Aorta (tissue), 5 donors: ENCODE data around the gene RALGAPA2. TPM values are rescaled to one million over a fixed set of nuclear protein-coding genes. Genes with fewer than 3 reads are reported as not detected.

Experiments
- ATAC-seq: fragments of 200-7000 bp; cut with Tn5 transposase; one replicate; pipeline ENCODE4 v1.9.1; 2022; ENCODE audit warnings: moderate library complexity; ENCODE audit not compliant: low FRiP score
- DNase-seq, 2 donors: peaks; one replicate each; pipeline ENCODE4 v3.0.0-alpha.2; 2020
- H3K27ac ChIP-seq, 2 donors: one replicate each; pipeline ENCODE4 v1.5.1; 2013; ENCODE audit warnings: low read length in 2 of 2, mild to moderate bottlenecking in 2 of 2, moderate library complexity in 2 of 2, control low read depth in 1 of 2, inconsistent platforms in 1 of 2, low read depth in 1 of 2
- H3K27me3 ChIP-seq, 2 donors: one replicate each; pipeline ENCODE4 v1.6.1; 2013; ENCODE audit warnings: control low read depth in 1 of 2, low read length in 1 of 2, mild to moderate bottlenecking in 1 of 2, moderate library complexity in 1 of 2; ENCODE audit not compliant: insufficient read depth in 2 of 2, control insufficient read depth in 1 of 2
- H3K36me3 ChIP-seq, 2 donors: one replicate each; pipeline ENCODE4 v1.6.1; 2013; ENCODE audit warnings: control low read depth in 1 of 2, low read length in 1 of 2, mild to moderate bottlenecking in 1 of 2; ENCODE audit not compliant: insufficient read depth in 2 of 2, control insufficient read depth in 1 of 2
- H3K4me1 ChIP-seq, 2 donors: one replicate each; pipeline ENCODE4 v1.6.1; 2013; ENCODE audit warnings: low read length in 2 of 2, control low read depth in 1 of 2, mild to moderate bottlenecking in 1 of 2, moderate library complexity in 1 of 2; ENCODE audit not compliant: insufficient read depth in 2 of 2, control insufficient read depth in 1 of 2
- H3K4me3 ChIP-seq, 2 donors: one replicate each; pipeline ENCODE4 v1.5.1; 2013; ENCODE audit warnings: low read length in 2 of 2, control low read depth in 1 of 2, mild to moderate bottlenecking in 1 of 2
- H3K9me3 ChIP-seq: one replicate; pipeline ENCODE4 v1.6.1; 2013; ENCODE audit warnings: mild to moderate bottlenecking, low read length; ENCODE audit not compliant: control insufficient read depth
- WGBS, 2 donors: extraction: QIAGEN DNeasy Blood & Tissue Kit; methylation state at CpG; one replicate each; pipeline ENCODE4 v1.1.7; 2013; 5-methylcytosine and 5-hydroxymethylcytosine counted together
- intact Hi-C, 2 donors: fragments of 100-400 bp; cut with DNase I; formaldehyde crosslinking; loops; one replicate each; pipeline versions ENCODE4 v1.14.2 to v1.15.0; 2022
- polyA plus RNA-seq, 2 donors: library from polyadenylated mRNA; stranded (reverse); fragments of 200-250 nt; gene quantifications; one replicate each; pipeline ENCODE4 v1.2.3, GENCODE V29; 2013
- total RNA-seq, 2 donors: library from RNA; stranded (reverse); fragmentation: NEBNext Ultra II Directional; extraction: Animal tissue kit (Norgen Biotek cat#: 25700); gene quantifications; one replicate each; pipeline ENCODE4 v1.2.1, GENCODE V29; 2021
- donor health status: healthy with polysubstance abuse.
- donor health status: Bipolar disorder and iron deficiency.
- donor health status: DM: no; HTN: no; CAD: no.
- donor health status: DM: no; HTN: no; CAD: no.
- donor health status: DM: yes; HTN: yes; CAD: no.

The RALGAPA2 gene
- total and polyA plus RNA-seq, 4 donors: 2.2 to 62.3 (median 19.2) TPM

DNA sequence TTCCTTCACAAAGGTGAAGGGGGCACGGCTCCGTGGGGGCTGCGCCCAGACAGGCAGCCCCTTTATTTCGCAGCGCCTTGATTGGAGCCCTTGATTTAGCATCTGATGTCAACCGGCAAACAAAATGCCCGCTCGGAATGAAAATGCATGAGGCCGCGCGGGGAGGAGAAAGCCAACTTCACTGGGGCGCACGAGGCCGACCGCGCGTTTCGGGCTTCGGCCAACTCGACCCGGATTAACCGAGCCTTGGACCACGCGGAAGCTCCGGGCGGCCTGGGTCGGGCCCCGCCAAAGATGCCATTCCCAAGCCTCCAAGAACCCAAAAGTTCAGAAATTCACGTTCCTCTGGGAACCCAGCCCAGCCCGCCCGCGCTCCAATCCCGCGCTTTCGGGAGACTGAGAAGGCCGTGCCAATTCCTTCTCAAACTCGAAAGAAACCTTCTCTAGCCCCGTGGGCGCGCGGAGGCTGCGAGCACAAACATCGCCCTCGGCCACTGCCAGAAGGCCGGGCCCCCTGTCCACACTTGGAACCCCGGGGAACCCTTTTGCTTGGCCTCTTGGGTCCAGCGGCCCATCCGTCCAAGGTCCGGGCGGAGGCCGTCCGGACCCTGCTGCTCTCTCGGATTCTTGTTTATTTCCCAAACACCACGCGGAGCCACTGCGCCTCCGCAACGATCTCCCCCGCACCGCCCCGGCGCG is 345.4 kb downstream of the RALGAPA2 start:
- intact Hi-C loops: no loop called here
- ATAC-seq (no peak), DNase-seq (no peak)
- Histone ChIP-seq H3K9me3 (no peaks in the 10 kb centered on the region), H3K27me3 (no peaks in the 10 kb centered on the region), H3K4me1 (no peaks in the 10 kb centered on the region), H3K36me3 (no peaks in the 10 kb centered on the region), H3K27ac (no peak overlapping the region), H3K4me3 (peak overlapping the region in 1 of 2 donors; percentile 16)
- 1 to 2% methylated on average over 63 of the region's 63 CpGs for WGBS, 2 donors

DNA sequence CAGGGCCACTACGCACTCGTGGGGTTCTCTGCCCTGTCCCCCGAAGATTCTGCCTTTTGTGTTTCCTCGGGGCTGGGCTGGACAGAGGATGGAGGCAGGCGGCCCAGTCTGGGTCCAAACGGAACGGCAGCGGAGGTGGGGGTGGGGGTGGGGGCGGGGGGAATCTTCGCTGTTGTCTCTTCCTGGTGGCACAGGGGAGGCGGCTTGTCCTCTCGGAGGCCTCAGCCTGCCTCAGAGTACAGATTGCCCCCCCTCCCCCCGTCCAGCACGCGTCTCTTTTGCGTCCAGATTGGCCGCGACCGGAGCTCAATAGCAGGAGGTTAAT is 345.9 kb downstream of the RALGAPA2 start:
- no peaks in the 10 kb centered on the region for H3K36me3 ChIP-seq
- H3K4me3 ChIP-seq: no peak overlapping the region
- ATAC-seq (no peak), DNase-seq (no peak)
- no peaks in the 10 kb centered on the region for H3K4me1 ChIP-seq
- WGBS, 2 donors: 3% methylated on average over 16 to 19 of the region's 19 CpGs
- H3K9me3 ChIP-seq: no peaks in the 10 kb centered on the region
- intact Hi-C loops: no loop called here
- no peaks in the 10 kb centered on the region for H3K27me3 ChIP-seq
- H3K27ac ChIP-seq: no peak overlapping the region

DNA sequence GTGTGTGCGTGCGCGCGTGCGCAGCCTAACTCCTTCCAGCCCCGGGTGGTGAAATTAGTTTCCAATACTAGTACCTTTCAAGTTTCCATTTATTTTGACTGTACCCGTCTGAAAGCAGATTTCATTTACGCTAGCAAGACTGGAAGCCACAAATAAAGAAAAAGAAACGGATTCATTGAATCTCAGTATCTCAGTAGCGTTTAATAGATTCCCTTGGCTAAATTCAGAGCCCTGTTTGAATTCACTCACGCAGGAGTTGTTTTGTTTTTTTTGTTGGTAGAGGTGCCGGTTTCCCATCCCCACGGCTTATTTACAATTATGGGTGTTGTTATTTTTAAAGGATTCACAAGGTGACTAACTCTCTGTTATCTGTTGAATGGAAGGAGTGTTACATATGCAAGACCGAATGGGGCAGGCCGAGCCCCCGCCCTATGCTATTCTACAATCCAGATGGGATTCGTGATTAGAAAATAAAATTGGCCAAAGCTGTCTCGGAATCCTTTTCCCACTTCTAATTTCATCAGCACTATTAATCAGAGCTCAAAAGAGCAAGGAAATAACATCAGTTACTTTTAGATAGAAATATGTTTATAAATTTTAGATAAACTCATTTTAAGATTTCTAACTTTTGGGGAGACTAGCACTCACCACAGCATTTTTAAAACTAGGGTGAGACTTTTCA is 346.8 kb downstream of the RALGAPA2 start:
- H3K36me3 ChIP-seq: no peaks in the 10 kb centered on the region
- intact Hi-C loops: no loop called here

DNA sequence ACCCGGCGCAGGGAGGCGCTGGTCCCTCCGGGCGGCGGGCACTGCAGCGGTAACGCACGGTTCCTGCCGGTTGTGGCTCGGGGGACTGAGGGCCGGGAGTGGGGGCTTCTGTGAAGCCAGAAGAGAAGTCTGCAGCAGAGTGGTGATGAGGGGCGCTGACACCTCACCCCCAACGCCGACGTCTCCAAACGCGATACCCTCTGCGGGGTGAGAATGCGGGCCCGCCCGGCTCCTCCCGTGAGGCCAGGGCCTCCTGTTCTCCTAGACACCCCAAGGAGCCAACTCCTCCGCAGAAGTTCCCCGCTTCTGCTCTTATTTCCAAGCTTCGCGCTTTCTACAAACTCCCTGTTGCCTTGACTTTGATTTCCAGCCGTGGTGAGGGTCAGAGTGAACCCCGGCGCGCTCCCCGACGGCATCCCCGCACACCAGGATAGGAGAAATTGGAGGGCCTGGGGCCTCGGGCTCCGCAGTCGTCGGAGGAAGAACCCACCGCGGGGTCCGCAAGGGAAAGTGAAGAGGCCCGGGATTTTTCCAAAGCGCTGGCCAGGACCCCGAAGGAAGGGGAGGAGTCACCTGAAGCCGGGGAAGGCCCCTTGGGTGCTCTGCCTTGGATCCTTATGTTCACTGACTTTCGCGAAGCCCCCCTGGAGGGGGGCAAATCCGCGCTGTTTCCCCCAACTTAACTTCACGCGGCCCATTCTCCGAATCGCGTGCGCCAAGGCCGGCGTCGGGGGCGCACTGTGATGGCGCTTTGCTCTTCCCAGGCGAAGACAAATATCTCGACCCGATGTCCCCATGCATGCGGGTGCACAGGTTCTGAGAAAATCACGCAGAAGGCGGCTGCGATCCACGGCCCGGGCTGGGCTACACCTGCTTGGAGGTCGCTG is 347.6 kb downstream of the RALGAPA2 start:
- H3K4me1 ChIP-seq: peaks cover 0 to 2% of the 10 kb centered on the region in 2 donors
- no peaks in the 10 kb centered on the region for H3K27me3 ChIP-seq
- WGBS, 2 donors: 3 to 4% methylated on average over 70 of the region's 70 CpGs
- no peak for DNase-seq
- intact Hi-C loops: no loop called here
- H3K4me3 ChIP-seq: no peak overlapping the region
- ATAC-seq: no peak
- H3K9me3 ChIP-seq: no peaks in the 10 kb centered on the region
- H3K36me3 ChIP-seq: no peaks in the 10 kb centered on the region
- H3K27ac ChIP-seq: no peak overlapping the region

More for the DNA sequence above, 346.8 kb downstream of the RALGAPA2 start:
- Histone ChIP-seq H3K4me3 (no peak overlapping the region), H3K4me1 (no peaks in the 10 kb centered on the region), H3K9me3 (no peaks in the 10 kb centered on the region), H3K27me3 (no peaks in the 10 kb centered on the region), H3K27ac (no peak overlapping the region)
- no peak for ATAC-seq
- no peak for DNase-seq
- WGBS, 2 donors: 7 to 11% methylated on average over 18 of the region's 18 CpGs

DNA sequence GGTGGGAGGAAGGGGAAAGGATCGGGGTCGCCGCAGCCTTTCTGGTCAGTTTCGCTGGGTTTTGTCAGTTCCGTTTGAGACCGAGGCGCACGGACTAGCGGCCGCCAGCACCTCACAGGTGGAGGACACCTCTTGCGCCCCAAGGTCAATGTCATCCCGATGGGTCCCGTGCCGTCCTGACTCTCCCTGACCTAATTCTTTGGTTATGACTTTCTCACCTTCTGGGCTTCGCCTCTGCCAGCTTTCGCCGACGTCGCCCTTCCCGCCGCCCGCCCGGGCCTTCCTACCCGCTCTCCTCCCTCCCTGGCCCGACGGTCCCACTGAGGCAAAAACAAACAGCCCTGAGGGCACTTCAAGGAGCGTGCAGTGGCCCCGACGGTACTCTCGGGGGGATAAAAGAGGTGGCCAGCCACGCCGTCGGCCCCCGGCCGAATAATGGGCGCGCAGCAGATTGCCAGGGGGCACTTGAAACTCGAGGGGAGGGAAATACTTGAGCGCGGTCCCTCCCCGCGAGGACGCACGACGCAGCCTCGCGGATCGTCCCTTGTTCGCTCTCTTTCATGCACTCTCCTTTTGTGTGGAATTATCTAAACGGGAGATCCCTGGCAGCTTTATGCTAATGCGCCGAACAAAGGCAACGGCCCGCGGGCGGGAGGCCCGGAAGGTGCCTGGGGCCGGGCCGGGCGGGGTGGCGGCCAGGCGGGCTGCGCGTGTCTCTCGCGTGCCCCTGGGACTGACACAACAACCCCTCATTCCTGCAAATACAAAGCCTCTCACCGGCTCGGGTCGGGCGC is 348.4 kb downstream of the RALGAPA2 start:
- H3K4me1 ChIP-seq: peaks cover 0 to 2% of the 10 kb centered on the region in 2 donors
- no peak for DNase-seq
- H3K27ac ChIP-seq: no peak overlapping the region
- 1 to 2% methylated on average over 68 to 70 of the region's 70 CpGs for WGBS, 2 donors
- intact Hi-C loops: no loop called here
- H3K4me3 ChIP-seq: no peak overlapping the region
- H3K27me3 ChIP-seq: no peaks in the 10 kb centered on the region
- H3K36me3 ChIP-seq: no peaks in the 10 kb centered on the region
- ATAC-seq: no peak
- no peaks in the 10 kb centered on the region for H3K9me3 ChIP-seq

DNA sequence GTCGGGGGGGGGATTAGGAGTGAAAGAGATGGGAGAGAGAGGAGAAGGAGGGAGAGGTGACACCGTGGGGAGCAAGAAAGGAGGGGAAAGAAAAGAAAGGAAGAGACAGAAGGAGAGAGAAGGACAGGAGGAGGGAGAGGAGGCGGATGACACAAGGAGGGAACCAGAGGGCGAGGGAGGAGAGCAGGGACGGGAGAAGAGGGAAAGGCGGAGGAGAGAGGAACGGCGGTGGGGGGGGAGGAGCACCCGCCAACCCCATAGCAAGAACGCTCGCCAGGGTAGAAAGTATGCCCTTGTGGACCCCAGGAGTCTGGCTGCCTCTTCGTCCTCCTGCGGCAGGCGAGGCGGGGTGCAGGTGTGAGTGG is 349.0 kb downstream of the RALGAPA2 start:
- Histone ChIP-seq H3K27me3 (no peaks in the 10 kb centered on the region), H3K4me1 (peaks cover 0 to 2% of the 10 kb centered on the region in 2 donors), H3K4me3 (no peak overlapping the region), H3K27ac (no peak overlapping the region), H3K9me3 (no peaks in the 10 kb centered on the region), H3K36me3 (no peaks in the 10 kb centered on the region)
- no peak for ATAC-seq
- no peak for DNase-seq
- WGBS, 2 donors: 3% methylated on average over 12 to 15 of the region's 15 CpGs
- intact Hi-C loops: no loop called here

DNA sequence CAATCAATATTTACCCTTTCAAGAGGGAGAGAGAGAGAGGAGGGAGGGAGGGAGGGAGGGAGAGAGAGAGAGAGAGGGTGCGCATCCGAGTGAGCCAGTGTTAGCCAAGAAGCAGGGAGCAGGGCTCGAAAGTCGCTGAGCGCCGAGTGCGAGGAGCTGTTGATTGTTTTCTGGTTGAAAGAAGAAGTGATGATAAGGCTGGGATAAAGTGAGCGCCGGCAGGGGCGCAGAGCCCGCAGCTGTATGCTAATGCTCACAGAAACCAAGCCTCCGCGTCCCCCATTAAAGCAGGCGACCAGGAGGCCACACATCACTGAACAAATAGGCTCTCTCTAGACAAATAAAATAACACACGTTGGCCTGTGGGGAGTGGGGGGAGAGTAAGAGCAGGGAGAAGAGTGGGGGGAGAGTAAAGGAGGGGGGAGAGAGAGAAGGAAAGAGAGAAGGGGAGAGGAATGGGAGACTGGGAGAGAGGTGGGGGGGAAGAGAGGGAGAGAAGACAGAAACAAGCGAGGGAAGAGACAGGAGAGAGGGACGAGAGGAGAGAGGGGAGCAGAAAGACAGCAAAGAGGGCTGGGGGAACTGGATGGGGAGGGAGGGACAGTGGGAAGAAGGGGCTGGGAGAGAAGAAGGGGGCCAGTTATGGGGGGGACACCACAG is 349.5 kb downstream of the RALGAPA2 start:
- ATAC-seq: no peak
- no peak overlapping the region for H3K4me3 ChIP-seq
- 2 to 3% methylated on average over 17 of the region's 17 CpGs for WGBS, 2 donors
- no peak overlapping the region for H3K27ac ChIP-seq
- intact Hi-C loops: no loop called here
- H3K9me3 ChIP-seq: no peaks in the 10 kb centered on the region
- H3K27me3 ChIP-seq: no peaks in the 10 kb centered on the region
- H3K4me1 ChIP-seq: peaks cover 0 to 2% of the 10 kb centered on the region in 2 donors
- no peaks in the 10 kb centered on the region for H3K36me3 ChIP-seq
- DNase-seq: no peak

DNA sequence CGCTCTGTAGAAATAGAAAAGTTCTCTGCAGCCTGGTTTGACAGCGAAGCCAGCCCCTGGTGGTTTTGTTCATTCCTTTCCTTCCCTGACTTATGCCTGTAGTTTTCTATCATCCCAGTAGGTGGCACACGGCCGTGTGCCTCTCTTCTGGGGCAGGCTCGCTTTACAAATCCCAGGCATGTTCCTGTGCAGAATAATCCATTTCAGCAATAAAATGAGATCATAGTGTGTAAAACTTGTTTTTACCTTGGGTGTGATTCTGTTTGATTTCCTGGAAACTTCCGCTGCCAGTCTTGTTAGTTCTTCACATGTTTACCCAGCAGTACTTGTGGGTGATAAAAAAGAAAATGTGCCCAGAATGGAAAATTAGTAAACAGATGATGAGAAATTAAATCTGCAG is 352.0 kb downstream of the RALGAPA2 start:
- intact Hi-C loops: no loop called here
- H3K9me3 ChIP-seq: no peaks in the 10 kb centered on the region
- no peak overlapping the region for H3K4me3 ChIP-seq
- peaks cover 0 to 2% of the 10 kb centered on the region in 2 donors for H3K4me1 ChIP-seq
- 2 to 3% methylated on average over 6 of the region's 6 CpGs for WGBS, 2 donors
- DNase-seq (no peak), ATAC-seq (peak; percentile 80)
- no peak overlapping the region for H3K27ac ChIP-seq
- H3K36me3 ChIP-seq: no peaks in the 10 kb centered on the region
- no peaks in the 10 kb centered on the region for H3K27me3 ChIP-seq
